ENCODE measurements around the gene RAB4B.
A peak's percentile ranks its signal among the peaks of the same experiment; 100 is the strongest.
"Not testable (repeated sequence)": the region's sequence is repeated elsewhere in the genome, so short reads cannot be mapped to it uniquely, and the experiment has no call there.

The RAB4B gene

DNA sequence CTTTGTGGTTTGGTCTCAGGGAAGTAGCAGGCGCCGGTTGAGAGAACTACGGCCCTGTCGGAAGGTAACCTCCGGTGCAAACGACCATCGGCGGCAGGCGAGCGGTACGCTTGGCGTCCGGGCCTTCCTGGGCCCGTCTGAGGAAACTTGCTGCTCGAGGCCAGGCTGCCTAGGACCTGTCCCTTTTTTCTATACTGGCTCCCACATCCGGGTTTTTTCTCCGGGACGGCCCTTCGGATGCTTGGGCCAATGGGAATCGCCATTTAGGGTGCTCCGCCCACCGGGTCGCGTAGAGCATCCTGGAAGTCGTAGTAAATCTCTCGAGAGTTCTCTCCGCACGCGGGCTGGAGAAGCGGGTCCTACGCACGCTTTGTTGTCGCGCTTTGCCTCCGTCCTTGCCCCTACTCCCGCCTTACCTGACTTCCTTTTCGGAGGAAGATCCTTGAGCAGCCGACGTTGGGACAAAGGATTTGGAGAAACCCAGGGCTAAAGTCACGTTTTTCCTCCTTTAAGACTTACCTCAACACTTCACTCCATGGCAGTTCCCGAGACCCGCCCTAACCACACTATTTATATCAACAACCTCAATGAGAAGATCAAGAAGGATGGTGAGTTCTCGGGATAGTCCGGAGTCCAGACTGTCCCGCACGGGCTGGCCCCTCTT lies 27.0 kb upstream of the RAB4B start, which contains the start of gene SNRPA:
Gene SNRPA, plus strand, starts transcription at position 330 of the 664 bp plus-strand sequence. Its CDS starts 206 bp downstream, at position 536.
- peak; percentile 94 for DNase-seq

DNA sequence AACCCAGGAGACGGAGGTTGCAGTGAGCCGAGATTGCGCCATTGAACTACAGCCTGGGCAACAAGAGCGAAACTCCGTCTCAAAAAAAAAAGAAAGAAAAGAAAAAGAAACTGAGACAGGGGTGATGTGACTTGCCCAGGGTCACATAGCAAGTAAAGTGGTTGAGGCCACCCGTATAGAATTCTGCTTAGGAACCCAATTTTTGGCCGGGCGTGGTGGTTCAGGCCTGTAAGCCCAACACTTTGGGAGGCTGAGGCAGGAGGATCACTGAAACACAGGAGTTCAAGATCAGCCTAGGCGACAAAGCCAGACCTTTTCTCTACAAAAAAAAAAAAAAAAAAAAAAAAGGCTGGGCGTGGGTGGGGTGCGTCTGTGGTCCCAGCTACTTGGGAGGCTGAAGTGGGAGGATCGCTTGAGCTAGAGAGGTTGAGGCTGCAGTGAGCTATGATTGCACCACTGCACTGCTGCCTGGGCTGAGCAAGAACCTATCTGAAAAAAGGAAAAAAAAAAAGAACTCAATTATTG lies 25.7 kb upstream of the RAB4B start:
- DNase-seq: no peak

DNA sequence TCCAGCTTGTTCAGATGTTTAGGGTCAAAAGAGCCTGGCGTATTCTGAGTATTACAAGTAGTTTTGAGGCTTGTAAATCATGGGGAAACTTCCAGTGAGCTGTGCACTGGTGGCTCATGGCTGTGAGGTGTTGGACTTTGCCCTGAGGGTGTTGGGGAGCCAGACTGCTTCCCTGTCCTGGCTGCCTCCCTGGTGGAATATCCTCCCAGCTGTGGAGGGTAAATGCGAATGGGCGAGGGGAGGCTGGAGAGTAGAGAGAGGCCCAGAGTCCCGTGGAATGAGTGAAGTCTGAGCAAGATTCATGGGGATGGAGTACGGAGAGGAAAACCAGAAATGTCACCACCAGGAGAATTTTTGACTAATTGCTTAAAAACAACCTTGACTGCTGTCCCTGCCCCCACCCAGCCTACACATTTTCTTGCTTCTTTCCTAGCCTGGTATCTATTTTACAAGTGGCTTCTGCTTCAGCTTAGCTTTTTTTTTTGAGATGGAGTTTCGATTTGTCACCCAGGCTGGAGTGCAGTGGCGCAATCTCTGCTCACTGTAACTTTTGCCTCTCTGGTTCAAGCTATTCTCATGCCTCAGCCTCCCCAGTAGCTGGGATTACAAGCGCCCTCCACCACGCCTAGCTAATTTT lies 23.3 kb upstream of the RAB4B start:
- DNase-seq: no peak

DNA sequence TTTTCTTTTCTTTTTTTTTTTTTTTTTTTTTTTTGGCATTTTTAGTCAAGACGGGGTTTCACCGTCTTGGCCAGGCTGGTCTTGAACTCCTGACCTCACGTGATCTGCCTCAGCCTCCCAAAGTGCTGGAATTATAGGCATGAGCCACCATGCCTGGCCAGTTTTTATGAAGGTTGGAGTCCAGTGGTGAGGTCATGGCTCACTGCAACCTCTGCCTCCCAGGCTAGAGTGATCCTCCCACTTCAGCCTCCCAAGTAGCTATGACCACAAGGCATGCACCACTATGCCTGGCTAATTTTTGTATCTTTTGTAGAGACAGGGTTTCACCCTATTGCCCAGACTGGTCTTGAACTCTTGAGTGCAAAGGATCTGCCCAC lies 22.8 kb upstream of the RAB4B start:
- no peak for DNase-seq

DNA sequence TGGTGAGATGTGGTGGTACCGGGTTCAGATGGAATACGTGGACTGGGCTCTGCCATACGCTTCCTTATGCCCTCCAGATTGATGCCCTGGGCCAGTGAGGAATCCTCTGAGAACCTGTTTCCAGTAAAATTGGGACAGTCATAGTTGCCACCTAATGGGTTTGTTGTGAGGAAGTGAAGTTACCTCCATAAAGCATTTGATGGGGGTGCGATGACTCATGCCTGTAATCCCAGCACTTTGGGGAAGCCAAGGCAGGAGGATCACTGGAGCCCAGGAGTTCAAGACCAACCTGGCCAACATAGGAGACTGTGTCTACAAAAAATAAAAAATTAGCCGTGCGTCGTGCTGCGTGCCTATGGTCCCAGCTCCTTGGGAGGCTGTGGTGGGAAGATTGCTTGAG lies 22.3 kb upstream of the RAB4B start:
- DNase-seq: no peak

DNA sequence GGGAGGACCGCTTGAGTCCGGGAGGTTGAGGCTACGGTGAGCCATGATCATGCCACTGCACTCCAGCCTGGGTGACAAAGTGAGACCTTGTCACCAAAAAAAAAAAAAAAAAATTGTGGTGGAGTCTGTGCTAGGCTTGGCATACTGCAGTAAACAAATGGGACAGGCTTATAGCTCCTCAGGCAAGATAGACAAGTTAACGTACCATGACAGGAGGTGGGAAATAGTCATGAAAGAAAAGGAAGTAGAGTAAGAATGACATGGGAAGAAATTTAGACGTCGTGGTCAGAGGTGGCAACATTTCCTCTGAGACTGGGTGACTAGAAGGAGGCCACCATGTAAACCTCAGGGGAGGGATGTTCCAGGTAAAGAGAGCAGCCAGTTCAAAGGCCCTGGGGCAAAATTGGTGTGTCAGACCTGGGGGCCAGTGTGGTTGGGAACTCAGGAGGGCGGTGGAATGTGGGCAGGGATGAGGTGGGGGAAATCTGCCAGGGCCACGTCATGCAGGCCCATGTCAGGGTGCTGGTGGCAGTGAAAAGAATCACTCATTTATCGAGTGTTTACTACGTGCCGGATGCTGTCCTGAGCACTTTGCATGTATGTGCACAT lies 21.4 kb upstream of the RAB4B start:
- DNase-seq: no peak

DNA sequence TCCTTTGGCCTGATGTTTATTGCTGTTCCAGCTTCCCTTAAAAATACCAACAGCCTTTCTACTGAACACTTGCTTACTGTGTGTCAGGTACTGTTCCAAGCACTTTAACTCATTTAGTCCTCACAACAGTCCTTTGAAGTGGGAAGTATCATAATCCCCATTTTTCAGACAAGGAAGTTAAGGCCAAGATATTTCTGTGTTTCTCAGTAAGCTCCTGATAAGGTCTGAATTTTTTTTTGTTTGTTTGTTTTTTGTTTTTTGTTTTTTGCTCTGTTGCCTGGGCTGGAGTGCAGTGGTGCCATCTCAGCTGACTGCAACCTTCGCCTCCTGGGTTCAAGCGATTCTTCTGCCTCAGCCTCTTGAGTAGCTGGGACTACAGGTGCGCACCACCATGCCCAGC lies 19.6 kb upstream of the RAB4B start:
- DNase-seq: no peak

DNA sequence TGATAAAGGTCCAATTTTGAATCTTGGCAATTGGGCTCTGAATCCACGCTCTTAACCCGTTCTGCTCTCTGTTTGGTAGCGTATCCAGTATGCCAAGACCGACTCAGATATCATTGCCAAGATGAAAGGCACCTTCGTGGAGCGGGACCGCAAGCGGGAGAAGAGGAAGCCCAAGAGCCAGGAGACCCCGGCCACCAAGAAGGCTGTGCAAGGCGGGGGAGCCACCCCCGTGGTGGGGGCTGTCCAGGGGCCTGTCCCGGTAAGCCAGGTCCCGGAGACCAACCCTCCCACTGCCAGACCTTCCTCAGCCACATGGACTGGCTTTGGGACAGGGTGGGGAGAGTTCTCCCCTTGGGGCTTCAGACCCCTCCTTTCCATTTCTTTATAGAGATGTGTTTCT lies 18.7 kb upstream of the RAB4B start:
- DNase-seq: no peak

DNA sequence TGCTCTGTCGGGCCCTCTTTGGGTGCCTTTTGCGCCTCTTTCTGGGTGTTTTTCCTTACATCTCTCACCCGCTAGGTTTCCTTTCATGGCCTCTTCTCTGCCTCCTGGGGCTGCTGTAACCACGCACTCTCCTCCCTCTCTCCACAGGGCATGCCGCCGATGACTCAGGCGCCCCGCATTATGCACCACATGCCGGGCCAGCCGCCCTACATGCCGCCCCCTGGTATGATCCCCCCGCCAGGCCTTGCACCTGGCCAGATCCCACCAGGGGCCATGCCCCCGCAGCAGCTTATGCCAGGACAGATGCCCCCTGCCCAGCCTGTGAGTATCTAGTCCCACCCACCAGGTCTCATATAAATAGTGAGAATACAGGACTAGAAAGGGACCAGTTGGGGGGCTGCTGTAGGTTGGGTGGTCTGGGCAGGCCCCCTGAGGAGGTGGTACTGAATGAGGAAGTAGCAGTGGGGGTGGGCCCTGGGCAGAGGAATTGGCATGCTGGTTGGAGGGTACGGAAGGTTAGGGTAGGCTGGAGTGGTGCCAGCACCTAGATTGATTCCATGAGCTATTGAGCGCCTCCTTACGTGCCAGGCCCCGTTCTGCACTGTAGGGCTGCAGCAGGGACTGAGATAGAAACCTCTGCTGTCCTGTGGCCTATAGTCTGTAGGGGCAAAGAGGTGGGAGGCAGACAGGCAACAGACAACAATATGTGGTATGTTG lies 15.1 kb upstream of the RAB4B start:
- DNase-seq: no peak

DNA sequence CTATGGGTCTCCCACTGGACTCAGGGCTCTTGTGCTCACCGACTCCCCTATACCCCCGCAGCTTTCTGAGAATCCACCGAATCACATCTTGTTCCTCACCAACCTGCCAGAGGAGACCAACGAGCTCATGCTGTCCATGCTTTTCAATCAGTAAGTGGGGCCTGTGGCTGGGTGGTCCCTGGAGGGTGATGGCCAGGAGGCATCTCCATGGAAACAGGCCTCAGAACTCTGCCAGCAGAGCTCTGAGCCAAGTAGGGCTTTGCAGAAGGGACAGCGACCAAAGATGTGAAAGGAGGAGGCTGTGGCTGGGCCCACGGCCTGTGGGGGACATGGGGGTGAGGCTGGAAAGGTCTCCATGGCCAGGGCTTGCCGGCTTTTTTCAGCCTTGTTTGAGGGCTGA lies 14.5 kb upstream of the RAB4B start:
- DNase-seq: no peak

DNA sequence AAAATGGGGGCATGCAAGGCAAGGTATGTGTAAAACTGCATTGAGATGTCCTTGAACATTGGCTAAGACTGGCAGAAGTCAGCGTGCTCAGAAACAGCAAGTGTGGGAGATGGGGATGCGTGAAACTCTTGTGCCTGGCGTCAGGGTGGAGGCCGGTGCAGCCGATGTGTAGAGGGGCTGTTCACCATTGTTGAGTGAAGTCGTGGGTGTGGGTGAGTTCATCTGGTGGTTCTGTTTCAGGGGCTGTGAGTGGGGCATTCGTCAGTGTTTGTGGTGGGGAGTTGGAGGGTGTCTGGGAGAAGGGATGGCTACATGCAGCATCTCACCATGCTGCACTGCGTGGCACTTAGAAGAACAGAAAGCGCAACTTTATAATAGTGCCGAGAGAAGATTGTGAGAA lies 14.1 kb upstream of the RAB4B start:
- DNase-seq: no peak

DNA sequence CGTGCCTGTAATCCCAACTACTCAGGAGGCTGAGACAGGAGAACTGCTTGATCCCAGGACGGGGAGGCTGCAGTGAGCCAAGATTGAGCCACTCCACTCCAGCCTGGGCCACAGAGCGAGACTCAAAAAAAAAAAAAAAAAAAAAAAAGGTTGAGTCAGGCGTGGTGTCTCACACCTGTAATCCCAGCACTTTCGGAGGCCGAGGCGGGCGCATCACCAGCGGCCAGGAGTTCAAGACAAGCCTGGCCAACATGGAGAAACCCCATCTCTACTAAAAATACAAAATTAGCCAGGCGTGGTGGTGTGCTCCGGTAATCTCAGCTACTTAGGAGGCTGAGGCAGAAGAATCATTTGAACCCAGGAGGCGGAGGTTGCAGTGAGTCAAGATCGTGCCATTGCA lies 11.7 kb upstream of the RAB4B start:
- not testable (repeated sequence) for DNase-seq

DNA sequence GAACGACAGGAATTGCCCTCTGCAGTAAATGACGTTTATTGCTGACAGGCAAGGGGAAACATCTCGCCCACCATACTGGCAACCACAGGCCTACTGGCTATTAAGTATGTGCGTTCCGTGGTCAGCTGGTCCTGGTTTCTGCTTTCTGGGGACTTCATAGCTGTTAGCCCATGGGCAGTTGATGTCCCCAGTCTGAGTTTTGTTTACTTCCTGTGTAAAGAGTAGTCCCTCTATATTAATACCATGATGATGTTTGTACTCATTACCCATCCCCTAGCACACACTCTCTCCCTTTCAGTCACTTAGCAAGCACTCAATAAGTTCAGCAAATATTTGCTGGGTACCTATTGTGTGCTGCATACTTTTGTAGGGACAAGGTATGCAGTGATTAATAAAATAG lies 9.2 kb upstream of the RAB4B start:
- no peak for DNase-seq

DNA sequence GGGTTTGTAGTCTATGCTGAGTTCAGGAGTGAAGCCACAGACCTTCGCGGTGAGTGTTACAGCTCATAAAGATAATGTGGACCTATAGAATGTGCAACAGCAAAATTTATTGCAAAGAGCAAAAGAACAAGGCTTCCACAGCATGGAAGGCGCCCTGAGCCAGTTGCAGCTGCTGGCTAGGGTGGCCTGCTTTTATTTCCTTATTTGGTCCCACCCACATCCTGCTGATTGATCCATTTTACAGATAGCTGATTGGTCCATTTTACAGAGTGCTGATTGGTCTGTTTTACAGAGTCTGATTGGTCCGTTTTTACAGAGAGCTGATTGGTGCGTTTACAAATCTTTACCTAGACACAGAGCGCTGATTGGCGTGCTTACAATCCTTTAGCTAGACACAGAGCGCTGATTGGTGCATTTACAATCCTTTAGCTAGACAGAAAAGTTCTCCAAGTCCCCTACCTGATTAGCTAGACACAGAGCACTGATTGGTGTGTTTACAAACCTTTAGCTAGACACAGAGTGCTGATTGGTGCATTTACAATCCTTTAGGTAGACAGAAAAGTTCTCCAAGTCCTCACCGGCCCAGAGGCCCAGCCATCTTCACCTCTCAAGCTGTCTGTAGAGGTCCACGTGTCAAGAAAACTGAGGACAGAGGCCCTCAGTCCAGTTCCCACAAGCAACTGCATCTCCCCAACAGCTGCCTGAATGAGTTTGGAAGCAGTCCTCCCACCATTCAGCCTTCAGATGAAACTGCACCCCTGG lies 6.8 kb upstream of the RAB4B start:
- not testable (repeated sequence) for DNase-seq

DNA sequence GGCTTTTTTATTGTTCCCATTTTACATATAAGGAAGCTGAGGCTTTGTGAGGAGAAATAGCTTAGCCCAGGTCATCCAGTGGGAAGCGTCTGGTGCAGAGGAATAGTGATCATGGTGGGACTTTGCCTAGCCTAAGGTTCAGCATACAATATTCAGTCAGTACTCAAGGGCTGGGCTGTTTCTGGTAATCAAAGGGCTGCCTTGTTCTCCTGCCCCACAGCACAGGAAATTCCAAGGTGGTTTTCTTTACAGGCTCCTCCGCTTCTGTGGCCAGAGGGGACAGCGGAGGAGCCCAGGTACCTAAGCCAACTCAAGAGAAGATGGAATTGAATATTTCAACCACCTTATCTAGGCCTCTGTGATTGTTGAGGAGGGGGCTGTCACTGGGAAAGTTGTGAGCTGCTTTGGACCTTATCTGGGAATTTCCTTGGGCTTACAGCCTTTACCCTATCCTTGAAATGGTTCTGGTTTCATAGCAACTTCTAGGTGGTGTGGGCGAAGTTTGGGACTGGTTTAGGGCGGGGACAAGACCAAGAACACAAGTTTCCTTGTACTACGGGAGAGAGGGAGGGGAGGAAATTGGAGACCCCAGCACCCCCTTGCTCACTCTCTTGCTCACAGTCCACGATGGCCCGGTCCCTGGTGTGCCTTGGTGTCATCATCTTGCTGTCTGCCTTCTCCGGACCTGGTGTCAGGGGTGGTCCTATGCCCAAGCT lies 3.0 kb upstream of the RAB4B start, which contains the start of gene MIA:
Gene MIA, plus strand, starts transcription at position 606 of the 716 bp plus-strand sequence. Its CDS starts 22 bp downstream, at position 628.
- DNase-seq: no peak

DNA sequence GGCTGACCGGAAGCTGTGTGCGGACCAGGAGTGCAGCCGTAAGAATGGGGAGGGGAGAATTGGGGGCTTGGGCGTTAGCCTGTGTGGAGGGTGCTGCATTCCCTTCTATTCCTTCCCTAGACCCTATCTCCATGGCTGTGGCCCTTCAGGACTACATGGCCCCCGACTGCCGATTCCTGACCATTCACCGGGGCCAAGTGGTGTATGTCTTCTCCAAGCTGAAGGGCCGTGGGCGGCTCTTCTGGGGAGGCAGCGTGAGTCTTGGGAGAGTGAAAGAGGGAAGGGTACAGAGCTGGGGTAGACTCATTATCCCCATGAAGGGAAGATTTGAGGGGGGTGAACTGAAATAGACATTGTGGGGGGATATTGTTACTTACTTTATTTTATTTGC lies 2.4 kb upstream of the RAB4B start:
- DNase-seq: no peak

DNA sequence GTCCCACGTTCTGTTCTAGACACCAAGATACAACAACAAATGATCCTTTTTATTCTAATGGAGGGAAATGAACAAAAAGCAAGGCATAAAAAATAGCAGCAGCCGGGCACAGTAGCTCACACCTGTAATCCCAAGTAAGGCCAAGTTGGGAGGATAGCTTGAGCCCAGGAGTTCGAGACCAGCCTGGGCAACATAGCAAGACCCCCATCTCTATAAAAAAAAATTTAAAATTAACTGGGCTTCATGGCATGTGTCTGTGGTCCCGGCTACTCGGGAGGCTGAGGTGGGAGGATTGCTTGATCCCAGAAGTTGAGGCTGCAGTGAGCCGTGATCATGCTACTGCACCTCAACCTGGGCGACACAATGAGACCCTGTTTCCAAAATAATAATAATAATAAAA lies 1.7 kb upstream of the RAB4B start:
- DNase-seq: no peak

DNA sequence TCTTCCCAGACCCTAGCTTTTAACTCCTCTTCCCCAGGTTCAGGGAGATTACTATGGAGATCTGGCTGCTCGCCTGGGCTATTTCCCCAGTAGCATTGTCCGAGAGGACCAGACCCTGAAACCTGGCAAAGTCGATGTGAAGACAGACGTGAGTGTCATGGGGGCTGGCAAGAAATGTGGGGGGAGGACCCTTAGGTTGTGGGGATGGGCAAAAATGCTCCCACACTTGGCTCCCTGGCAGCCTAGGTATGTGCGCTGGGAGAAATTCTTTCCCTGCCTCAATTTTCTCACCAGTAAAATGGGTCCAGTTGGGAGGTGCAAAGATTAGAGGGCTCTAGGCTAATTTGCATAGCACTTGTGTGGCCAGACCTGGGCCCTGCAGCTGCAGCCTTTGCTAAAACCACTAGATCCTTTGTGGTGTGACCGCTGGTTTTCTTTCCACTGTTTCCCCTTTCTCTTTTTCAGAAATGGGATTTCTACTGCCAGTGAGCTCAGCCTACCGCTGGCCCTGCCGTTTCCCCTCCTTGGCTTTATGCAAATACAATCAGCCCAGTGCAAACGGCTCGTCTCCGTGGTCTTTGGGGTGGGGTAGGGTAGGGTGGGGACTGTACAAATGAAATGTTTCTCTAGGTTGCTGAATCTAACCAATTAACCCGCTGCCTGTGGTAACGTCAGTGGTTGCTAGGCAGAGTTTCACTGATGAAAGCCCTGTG lies 959 bp upstream of the RAB4B start:
- peak; percentile 81 for DNase-seq

DNA sequence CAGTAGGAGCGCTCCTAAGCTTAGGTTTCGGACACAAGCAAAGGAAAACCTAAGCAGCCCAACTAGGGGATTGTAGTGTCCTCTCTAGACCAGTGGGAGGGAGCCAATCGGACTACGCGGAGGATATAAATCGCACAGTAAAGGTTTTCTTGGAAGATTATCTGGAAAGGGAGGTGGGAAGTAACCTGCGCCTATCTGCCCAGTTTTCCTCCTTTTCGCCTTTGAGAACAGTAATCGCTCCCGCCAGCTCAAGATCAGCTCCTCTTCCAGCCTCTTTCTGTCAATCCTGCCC lies 456 bp upstream of the RAB4B start:
- DNase-seq: no peak

DNA sequence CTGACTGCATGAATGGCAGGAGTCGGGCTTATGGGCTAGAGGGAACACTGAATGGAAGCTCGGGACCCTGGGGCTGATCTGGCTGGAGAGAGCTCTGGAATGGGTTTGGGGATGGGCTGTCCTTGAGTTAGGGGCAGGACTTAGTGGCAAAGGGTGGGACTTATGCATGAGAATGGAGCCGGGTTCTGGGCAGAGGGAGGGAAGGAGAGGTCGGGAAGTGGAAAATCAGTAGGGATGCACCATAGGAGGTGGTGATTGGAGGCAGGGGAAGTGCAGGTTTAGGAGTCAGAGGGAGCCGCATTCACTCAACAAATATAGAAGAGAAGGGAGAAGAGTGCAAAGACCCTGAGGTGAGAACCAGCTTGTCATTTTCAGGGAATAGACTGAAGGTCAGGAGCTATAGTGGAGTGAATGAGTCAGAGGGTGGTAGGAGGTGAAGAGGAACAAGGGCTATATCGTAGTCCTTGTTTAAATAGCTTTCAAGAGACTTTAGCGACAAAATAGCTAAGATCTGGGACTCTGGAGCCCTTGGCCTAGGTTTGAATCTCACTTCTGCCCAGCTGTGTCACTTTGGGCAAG lies 748 bp downstream of the RAB4B start:
- no peak for DNase-seq

DNA sequence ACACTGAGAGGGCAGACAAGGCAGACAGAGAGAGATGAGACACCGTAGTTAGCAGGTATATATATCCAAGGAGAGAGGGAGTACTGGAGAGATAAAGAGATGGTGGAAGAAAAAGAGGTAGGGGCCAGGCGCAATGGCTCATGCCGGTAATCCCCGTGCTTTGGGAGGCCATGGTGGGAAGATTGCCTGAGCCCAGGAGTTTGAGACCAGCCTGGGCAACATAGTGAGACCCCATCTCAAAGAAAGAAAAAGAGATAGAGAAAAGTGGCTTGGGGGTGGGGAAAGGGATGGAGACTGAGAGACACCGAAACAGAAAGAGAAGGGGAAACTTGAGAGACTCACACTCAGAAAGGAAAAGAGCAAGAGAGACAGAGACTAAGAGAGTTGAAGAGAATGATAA lies 2.5 kb downstream of the RAB4B start:
- DNase-seq: no peak

All from activated effector memory CD4-positive, alpha-beta T cell treated with Interleukin-2 at 50 U/mL for 16 hours (primary cell).